ENCODE measurements around the gene NDUFB5.
"Not testable (repeated sequence)": the region's sequence is repeated elsewhere in the genome, so short reads cannot be mapped to it uniquely, and the experiment has no call there.

NDUFB5 gene

GRCh38 chr3:179640469-179640868 lies 35.9 kb downstream of the NDUFB5 start:
- DNase-seq, result no peak

- DNase-seq, result no peak
Measured at GRCh38 chr3:179642871-179643270, 38.3 kb downstream of the NDUFB5 start.

DNA sequence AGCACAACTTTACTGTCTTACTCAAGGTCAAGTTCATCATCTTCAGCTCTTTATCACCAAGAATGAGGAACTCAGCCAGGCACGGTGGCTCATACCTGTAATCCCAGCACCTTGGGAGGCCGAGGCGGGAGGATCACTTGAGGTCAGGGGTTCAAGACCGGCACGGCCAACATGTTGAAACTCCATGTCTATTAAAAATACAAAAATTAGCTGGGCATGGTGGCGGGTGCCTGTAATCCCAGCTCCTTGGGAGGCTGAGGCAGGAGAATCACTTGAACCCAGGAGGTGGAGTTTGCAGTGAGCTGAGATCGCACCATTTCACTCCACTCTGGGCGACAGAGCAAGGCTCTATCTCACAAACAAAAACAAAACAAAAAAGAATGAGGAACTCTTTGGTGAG lies 39.2 kb downstream of the NDUFB5 start:
- not testable (repeated sequence) for DNase-seq

DNA sequence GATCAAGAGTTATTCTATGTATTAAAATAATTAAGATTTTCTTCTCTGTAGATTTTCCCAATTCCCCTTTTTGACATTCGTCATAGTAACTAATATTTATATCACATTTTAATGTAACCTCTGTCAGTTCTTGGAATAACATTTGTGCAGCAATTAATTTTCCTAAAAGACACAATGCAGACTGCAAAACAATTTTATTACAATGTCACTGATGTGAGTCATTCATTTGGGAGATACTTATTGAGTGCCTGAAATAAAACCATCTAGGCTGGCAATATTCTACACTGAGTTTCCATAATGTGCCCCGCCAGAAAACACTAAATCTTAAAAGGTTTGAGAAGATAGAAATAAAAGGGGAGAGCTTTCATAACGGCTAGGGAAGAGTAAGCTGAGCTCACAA lies 41.6 kb downstream of the NDUFB5 start:
- no peak for DNase-seq

DNA sequence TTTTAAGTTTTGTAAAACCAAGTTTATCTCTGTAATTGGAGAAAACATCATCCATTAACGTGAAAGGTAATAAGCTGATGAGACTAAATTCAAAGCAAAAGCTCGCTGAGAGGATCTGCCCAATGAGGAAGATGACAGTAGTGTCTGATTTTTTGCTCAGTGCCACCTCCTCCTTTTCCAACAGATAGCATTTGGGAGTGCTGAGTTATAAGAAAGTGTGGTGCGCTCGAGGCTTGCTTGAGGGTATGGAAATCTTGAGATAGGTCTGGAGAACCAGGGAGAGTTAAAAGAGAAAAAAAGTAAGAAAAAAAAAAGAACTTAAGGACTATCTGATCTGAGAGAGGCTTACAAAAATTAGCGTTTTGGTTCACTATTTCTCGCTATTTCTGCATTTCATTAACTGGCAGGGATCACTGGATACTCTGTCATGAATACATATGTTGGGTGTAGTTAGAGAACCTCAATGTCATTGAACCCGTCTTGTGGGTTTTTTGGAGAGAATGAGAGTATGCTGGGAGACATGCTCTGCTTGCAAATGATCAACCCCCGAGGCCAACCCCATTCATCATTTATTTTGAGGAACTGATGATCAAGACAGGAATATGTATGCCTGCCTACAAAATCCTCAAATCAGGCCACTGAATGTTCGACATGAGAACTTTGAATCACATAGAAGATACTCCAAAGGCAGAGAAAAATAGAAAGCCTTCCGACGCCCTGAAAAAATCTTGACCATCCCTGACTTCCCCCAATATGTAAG lies 47.3 kb downstream of the NDUFB5 start:
- DNase-seq, result no peak

- peak; percentile 42 for DNase-seq
Measured at GRCh38 chr3:179652447-179653095, 48.0 kb downstream of the NDUFB5 start, which contains the start of gene USP13. Gene USP13 (plus strand): TSS chr3:179653040. CDS start chr3:179653226, 186 bp downstream.

- peak; percentile 62 for DNase-seq
Measured at GRCh38 chr3:179653096-179653797, 48.7 kb downstream of the NDUFB5 start.

DNA sequence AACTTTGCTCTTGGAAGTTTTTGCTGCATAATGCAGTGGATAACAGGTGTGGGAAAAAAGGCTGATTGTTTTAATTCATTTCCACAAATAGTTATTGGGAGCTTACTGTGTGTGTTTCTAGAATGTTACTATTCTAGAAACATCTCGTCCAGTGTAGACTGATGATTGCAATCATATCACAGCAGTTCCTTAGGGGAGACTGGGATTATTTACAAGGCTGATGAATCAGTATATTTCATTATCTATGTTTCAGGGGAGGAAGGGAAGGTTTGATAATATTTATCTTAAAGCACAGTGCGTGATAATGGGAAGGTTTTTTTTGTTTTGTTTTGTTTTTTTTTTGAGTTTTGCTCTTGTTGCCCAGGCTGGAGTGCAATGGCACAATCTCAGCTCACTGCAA lies 50.6 kb downstream of the NDUFB5 start:
- DNase-seq, result no peak

GRCh38 chr3:179658606-179659005 lies 54.0 kb downstream of the NDUFB5 start:
- DNase-seq, result no peak

- DNase-seq, result no peak
Measured at GRCh38 chr3:179660872-179661271, 56.3 kb downstream of the NDUFB5 start.

- no peak for DNase-seq
Measured at GRCh38 chr3:179661777-179662176, 57.2 kb downstream of the NDUFB5 start.

DNA sequence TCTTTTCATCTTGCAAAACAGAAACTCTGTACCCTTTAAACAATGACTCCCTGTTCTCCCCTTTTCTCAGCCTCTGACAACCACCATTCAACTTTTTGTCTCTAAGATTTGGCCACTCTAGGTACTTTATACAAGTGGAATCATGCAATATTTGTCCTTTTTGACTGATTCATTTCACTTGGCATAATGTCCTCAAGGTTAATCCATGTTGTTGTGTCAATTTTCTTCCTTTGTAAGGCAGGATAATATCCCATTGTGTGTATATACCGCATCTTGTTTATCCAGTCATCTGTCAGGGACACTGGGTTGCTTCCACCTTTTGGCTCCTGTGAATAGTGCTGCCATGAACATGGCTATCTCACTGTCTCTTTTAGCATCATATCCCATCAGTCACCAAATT lies 58.5 kb downstream of the NDUFB5 start:
- no peak for DNase-seq

GRCh38 chr3:179666030-179666429 lies 61.4 kb downstream of the NDUFB5 start:
- no peak for DNase-seq

DNA sequence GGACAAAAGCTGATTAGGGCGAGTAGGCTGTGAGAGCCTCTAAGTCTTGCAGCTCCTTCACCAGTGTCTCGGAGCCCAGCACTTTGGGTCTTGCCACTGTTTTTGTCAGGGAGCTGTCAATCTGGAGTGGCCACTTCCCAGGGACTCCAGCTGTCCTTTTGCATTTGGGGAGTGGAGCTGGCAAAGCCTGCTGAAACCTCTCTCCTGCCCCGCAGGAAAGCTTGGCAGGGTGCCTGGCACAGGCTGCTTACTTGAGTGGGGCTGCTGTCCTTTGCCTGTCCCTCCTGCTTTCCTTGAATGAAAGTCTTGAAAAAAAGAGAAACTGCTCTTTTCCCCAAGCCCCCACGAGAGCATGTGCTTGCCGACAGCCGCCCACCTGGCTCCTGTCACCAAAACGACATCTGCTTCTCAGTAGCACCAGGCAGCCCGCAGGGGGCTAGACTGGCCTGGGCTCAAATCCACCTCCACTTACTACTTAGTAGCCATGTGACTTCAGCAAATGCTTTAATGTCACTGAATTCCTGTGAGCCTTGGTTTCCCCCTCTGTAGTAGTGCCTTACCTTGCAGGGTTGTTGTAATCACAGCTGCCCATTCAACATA lies 61.9 kb downstream of the NDUFB5 start:
- DNase-seq, result no peak

GRCh38 chr3:179668429-179668828 lies 63.8 kb downstream of the NDUFB5 start:
- DNase-seq, result no peak

GRCh38 chr3:179670311-179670710 lies 65.7 kb downstream of the NDUFB5 start:
- no peak for DNase-seq

- no peak for DNase-seq
Measured at GRCh38 chr3:179671309-179671708, 66.7 kb downstream of the NDUFB5 start.

GRCh38 chr3:179671747-179672242 lies 67.2 kb downstream of the NDUFB5 start:
- DNase-seq, result no peak

- no peak for DNase-seq
Measured at GRCh38 chr3:179672918-179673317, 68.3 kb downstream of the NDUFB5 start.

GRCh38 chr3:179673523-179673922 lies 68.9 kb downstream of the NDUFB5 start:
- DNase-seq, result no peak

GRCh38 chr3:179676081-179676480 lies 71.5 kb downstream of the NDUFB5 start:
- no peak for DNase-seq
